Bronchial epithelial cell (primary cell): ENCODE results near the gene TFR2. TPM values are rescaled to one million over a fixed set of nuclear protein-coding genes. Genes with fewer than 3 reads are reported as not detected.

Source experiments
- DNase-seq: peaks from one replicate; pipeline ENCODE4 v3.0.0-alpha.2; 2010; ENCODE audit warnings: low read depth
- FAIRE-seq: peaks from 2 replicates; lab custom pipeline; 2011; peaks lifted over from hg19 to GRCh38; lab: Jason Lieb, UNC
- H3K27me3 ChIP-seq: 2 replicates; pipeline ENCODE4 v1.5.1; 2011; ENCODE audit warnings: low read length; ENCODE audit not compliant: control insufficient read depth, insufficient read depth
- H3K36me3 ChIP-seq: 2 replicates; pipeline ENCODE4 v1.5.1; 2011; ENCODE audit warnings: low read length; ENCODE audit not compliant: control insufficient read depth, insufficient read depth
- H3K4me3 ChIP-seq: 2 replicates; pipeline ENCODE4 v1.5.1; 2011; ENCODE audit warnings: mild to moderate bottlenecking, low read depth, low read length, control low read depth
- CTCF ChIP-seq: IDR thresholded peaks from 2 replicates; pipeline ENCODE4 v1.5.1; 2011; ENCODE audit warnings: mild to moderate bottlenecking, moderate library complexity, low read length, control low read depth, inconsistent platforms; ENCODE audit not compliant: insufficient read depth, severe bottlenecking
- total RNA-seq: library from RNA; depleted of rRNA; stranded (reverse); fragments of >200 nt; gene quantifications from 2 replicates; pipeline ENCODE4 v1.2.1, GENCODE V29; 2014

Gene TFR2
- total RNA-seq, 1 donor from 2014 or later = not detected

- no peak for DNase-seq
- peaks cover 45% of the 10 kb centered on the region for H3K36me3 ChIP-seq
Measured at GRCh38 chr7:100575746-100576383, 65.5 kb downstream of the TFR2 start.

GRCh38 chr7:100575206-100575631, 66.1 kb downstream of the TFR2 start:
- Histone ChIP-seq H3K36me3 (peaks cover 42% of the 10 kb centered on the region), H3K27me3 (no peaks in the 10 kb centered on the region), H3K4me3 (no peak overlapping the region)
- no peak for TF ChIP-seq CTCF
- DNase-seq = no peak
- FAIRE-seq = no peak

More at GRCh38 chr7:100575746-100576383, 65.5 kb downstream of the TFR2 start:
- H3K4me3 ChIP-seq = no peak overlapping the region
- FAIRE-seq = no peak
- H3K27me3 ChIP-seq = no peaks in the 10 kb centered on the region
- TF ChIP-seq CTCF = no peak

GRCh38 chr7:100574362-100575205, 66.8 kb downstream of the TFR2 start:
- Histone ChIP-seq H3K27me3 (no peaks in the 10 kb centered on the region), H3K4me3 (no peak overlapping the region), H3K36me3 (peaks cover 37% of the 10 kb centered on the region)
- no peak for FAIRE-seq
- no peak for TF ChIP-seq CTCF
- DNase-seq = no peak

GRCh38 chr7:100573691-100574361, 67.5 kb downstream of the TFR2 start, which contains the start of gene SAP25:
TSS of gene SAP25 (minus strand) at chr7:100573900. CDS start at chr7:100573742, 158 bp downstream.
- no peaks in the 10 kb centered on the region for H3K27me3 ChIP-seq
- H3K4me3 ChIP-seq = no peak within 1 kb of the TSS
- no peak for FAIRE-seq
- no peak for DNase-seq
- TF ChIP-seq CTCF = no peak
- H3K36me3 ChIP-seq = peaks cover 33% of the 10 kb centered on the region

GRCh38 chr7:100572949-100573675, 68.2 kb downstream of the TFR2 start:
- Histone ChIP-seq H3K4me3 (no peak overlapping the region), H3K36me3 (peaks cover 27% of the 10 kb centered on the region), H3K27me3 (no peaks in the 10 kb centered on the region)
- DNase-seq (no peak), FAIRE-seq (no peak)
- TF ChIP-seq CTCF = no peak
